ENCODE data around the gene TCF3. TPM values are rescaled to one million over a fixed set of nuclear protein-coding genes. Genes with fewer than 3 reads are reported as not detected.
"Not testable (repeated sequence)": the region's sequence is repeated elsewhere in the genome, so short reads cannot be mapped to it uniquely, and the experiment has no call there.

Gene TCF3
- total RNA-seq, 1 experiment from 2014 or later = 91.5 TPM

DNA sequence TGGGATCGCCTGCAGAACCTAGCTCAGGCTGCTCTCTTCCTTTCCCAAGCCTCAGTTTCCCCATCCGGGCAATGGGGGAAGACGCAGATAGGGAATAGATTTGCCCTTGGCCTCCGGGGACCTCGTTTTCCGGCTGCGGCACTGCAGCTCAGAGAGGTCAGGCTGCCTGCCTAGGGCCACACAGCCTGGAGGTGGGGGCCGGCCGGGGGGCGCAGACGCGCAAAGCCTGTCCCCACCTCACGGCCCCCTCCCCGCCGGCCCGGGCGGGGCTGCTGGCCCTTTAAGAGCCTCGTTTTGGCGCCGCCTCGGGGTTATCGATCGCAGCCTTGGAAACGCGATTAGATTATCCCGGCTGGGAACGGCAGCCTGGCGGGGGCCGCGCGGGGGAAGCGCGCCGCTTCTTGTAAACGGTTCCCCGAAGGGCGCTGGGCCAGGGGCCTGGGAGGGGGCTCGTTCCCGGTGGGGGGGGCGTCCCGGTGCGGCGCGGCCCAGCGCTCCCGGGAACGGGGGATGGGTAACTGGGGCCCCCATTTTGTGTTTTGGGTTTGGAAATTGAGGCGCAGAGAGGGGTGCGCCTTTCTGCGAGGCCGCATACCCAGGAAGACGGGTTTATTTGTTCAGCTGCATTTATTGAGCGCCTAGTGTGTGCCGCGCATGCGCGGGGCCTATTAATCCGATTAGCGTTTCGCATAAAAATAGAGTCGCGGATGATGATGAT is 23.4 kb upstream of the TCF3 start:
- Histone ChIP-seq H3K9me3 (ENCODE audit: low read length) (no peaks in the 10 kb centered on the region), H3K27me3 (ENCODE audit: low read length) (no peaks in the 10 kb centered on the region), H3K4me3 (ENCODE audit: low read length) (no peak overlapping the region), H3K36me3 (ENCODE audit: insufficient read depth, low read length) (no peaks in the 10 kb centered on the region), H3K79me2 (ENCODE audit: low read length) (no peaks in the 10 kb centered on the region), H2AFZ (ENCODE audit: low read length) (no peak overlapping the region), H4K20me1 (ENCODE audit: insufficient read depth, low read depth, low read length) (no peaks in the 10 kb centered on the region), H3K4me1 (ENCODE audit: low read length) (peaks cover 15% of the 10 kb centered on the region), H3K9ac (ENCODE audit: low read length) (no peak overlapping the region), H3K4me2 (ENCODE audit: low read depth, low read length, poor library complexity, severe bottlenecking) (no peak overlapping the region), H3K9me2 (replicated peaks; ENCODE audit: insufficient read depth, low read length) (no peaks in the 10 kb centered on the region), H3K27ac (ENCODE audit: low read length) (no peak overlapping the region)
- no peak for DNase-seq

DNA sequence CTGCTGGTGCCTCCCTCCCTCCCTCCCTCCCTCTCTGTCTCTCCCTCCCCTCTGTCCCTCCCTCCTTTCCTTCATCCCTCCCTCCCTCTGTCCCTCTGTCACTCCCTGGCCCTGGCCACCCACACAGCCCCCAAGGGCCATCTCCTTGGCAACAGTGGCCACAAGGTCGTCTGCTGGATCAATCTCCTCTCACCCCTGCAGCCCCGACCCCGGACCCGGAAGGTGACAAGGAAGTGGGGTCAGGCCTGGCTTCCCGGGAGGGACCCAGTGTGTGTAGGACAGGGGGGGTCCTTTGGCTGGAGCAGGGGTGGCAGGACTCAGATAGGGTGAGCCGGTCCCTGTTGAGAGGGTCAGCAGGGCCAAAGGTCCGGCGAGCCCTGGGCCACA is 21.9 kb upstream of the TCF3 start:
- Histone ChIP-seq H3K27me3 (ENCODE audit: low read length) (no peaks in the 10 kb centered on the region), H3K9me2 (replicated peaks; ENCODE audit: insufficient read depth, low read length) (no peaks in the 10 kb centered on the region), H3K79me2 (ENCODE audit: low read length) (no peaks in the 10 kb centered on the region), H3K4me1 (ENCODE audit: low read length) (peaks cover 23% of the 10 kb centered on the region), H4K20me1 (ENCODE audit: insufficient read depth, low read depth, low read length) (no peaks in the 10 kb centered on the region), H2AFZ (ENCODE audit: low read length) (no peak overlapping the region), H3K4me3 (ENCODE audit: low read length) (no peak overlapping the region), H3K36me3 (ENCODE audit: insufficient read depth, low read length) (no peaks in the 10 kb centered on the region), H3K27ac (ENCODE audit: low read length) (no peak overlapping the region), H3K4me2 (ENCODE audit: low read depth, low read length, poor library complexity, severe bottlenecking) (no peak overlapping the region), H3K9ac (ENCODE audit: low read length) (no peak overlapping the region), H3K9me3 (ENCODE audit: low read length) (no peaks in the 10 kb centered on the region)
- no peak for DNase-seq

DNA sequence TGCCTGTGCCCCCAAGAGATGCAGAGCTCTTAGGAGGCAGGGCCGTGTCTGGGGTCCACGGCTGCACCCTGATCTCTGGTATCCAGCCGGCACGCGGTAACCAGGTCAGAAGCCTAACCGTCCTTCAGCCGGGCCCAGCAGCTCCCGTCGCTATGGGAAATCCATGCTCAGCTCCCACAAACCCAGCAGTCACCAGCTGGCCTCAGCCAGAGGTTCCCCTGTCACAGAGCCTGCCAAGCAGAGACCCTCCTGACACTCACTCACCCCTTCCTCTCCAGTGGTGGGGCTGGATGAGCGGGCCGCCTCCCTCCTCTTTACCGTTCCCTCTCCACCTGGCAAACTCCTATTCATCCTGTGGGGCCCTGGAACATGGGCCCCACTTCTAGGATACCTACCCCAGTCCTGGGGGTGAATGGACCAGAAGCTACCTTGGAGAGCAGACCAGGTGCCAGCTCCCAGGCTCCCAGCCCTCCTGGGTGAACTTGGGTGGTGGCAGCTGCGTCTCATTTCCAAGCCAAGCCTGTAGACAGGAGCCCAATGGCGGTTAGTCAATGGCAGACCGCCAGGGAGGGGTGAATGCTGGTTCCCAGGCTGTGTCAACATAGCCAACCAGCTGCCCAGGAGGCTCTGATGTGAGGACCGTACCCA is 21.4 kb upstream of the TCF3 start:
- Histone ChIP-seq H3K27ac (ENCODE audit: low read length) (no peak overlapping the region), H3K9me3 (ENCODE audit: low read length) (no peaks in the 10 kb centered on the region), H3K4me2 (ENCODE audit: low read depth, low read length, poor library complexity, severe bottlenecking) (no peak overlapping the region), H3K79me2 (ENCODE audit: low read length) (no peaks in the 10 kb centered on the region), H4K20me1 (ENCODE audit: insufficient read depth, low read depth, low read length) (no peaks in the 10 kb centered on the region), H3K9ac (ENCODE audit: low read length) (no peak overlapping the region), H3K4me1 (ENCODE audit: low read length) (peaks cover 28% of the 10 kb centered on the region), H3K27me3 (ENCODE audit: low read length) (no peaks in the 10 kb centered on the region), H2AFZ (ENCODE audit: low read length) (no peak overlapping the region), H3K4me3 (ENCODE audit: low read length) (no peak overlapping the region), H3K36me3 (ENCODE audit: insufficient read depth, low read length) (no peaks in the 10 kb centered on the region), H3K9me2 (replicated peaks; ENCODE audit: insufficient read depth, low read length) (no peaks in the 10 kb centered on the region)
- DNase-seq = peak; percentile 58

GRCh38 chr19:1672769-1673644 is 20.6 kb upstream of the TCF3 start:
- H3K4me1 ChIP-seq (ENCODE audit: low read length) = peaks cover 36% of the 10 kb centered on the region
- no peaks in the 10 kb centered on the region for H3K9me2 ChIP-seq (replicated peaks; ENCODE audit: insufficient read depth, low read length)
- DNase-seq = no peak
- no peak overlapping the region for H2AFZ ChIP-seq (ENCODE audit: low read length)
- no peak overlapping the region for H3K4me3 ChIP-seq (ENCODE audit: low read length)
- H3K79me2 ChIP-seq (ENCODE audit: low read length) = no peaks in the 10 kb centered on the region
- no peak overlapping the region for H3K4me2 ChIP-seq (ENCODE audit: low read depth, low read length, poor library complexity, severe bottlenecking)
- H3K9me3 ChIP-seq (ENCODE audit: low read length) = no peaks in the 10 kb centered on the region
- no peaks in the 10 kb centered on the region for H4K20me1 ChIP-seq (ENCODE audit: insufficient read depth, low read depth, low read length)
- no peak overlapping the region for H3K9ac ChIP-seq (ENCODE audit: low read length)
- no peaks in the 10 kb centered on the region for H3K27me3 ChIP-seq (ENCODE audit: low read length)
- H3K36me3 ChIP-seq (ENCODE audit: insufficient read depth, low read length) = no peaks in the 10 kb centered on the region
- H3K27ac ChIP-seq (ENCODE audit: low read length) = no peak overlapping the region

GRCh38 chr19:1672038-1672768 is 19.8 kb upstream of the TCF3 start:
- Histone ChIP-seq H3K9me3 (ENCODE audit: low read length) (no peaks in the 10 kb centered on the region), H3K27ac (ENCODE audit: low read length) (no peak overlapping the region), H3K36me3 (ENCODE audit: insufficient read depth, low read length) (no peaks in the 10 kb centered on the region), H3K9ac (ENCODE audit: low read length) (peak overlapping the region; percentile 70), H3K4me3 (ENCODE audit: low read length) (peak overlapping the region; percentile 62; the same call in 1 of the 2 replicates), H3K4me2 (ENCODE audit: low read depth, low read length, poor library complexity, severe bottlenecking) (peak overlapping the region; percentile 75), H3K79me2 (ENCODE audit: low read length) (no peaks in the 10 kb centered on the region), H4K20me1 (ENCODE audit: insufficient read depth, low read depth, low read length) (no peaks in the 10 kb centered on the region), H3K9me2 (replicated peaks; ENCODE audit: insufficient read depth, low read length) (no peaks in the 10 kb centered on the region), H3K4me1 (ENCODE audit: low read length) (peaks cover 44% of the 10 kb centered on the region), H3K27me3 (ENCODE audit: low read length) (no peaks in the 10 kb centered on the region), H2AFZ (ENCODE audit: low read length) (peak overlapping the region; percentile 92; the same call in 1 of the 2 replicates)
- DNase-seq = peak; percentile 86

GRCh38 chr19:1671716-1672037 is 19.3 kb upstream of the TCF3 start:
- Histone ChIP-seq H3K4me1 (ENCODE audit: low read length) (peaks cover 44% of the 10 kb centered on the region), H3K9me2 (replicated peaks; ENCODE audit: insufficient read depth, low read length) (no peaks in the 10 kb centered on the region), H3K9me3 (ENCODE audit: low read length) (no peaks in the 10 kb centered on the region), H3K4me2 (ENCODE audit: low read depth, low read length, poor library complexity, severe bottlenecking) (peak overlapping the region; percentile 75), H3K79me2 (ENCODE audit: low read length) (no peaks in the 10 kb centered on the region), H2AFZ (ENCODE audit: low read length) (peak overlapping the region; percentile 92; the same call in 1 of the 2 replicates), H4K20me1 (ENCODE audit: insufficient read depth, low read depth, low read length) (no peaks in the 10 kb centered on the region), H3K27ac (ENCODE audit: low read length) (no peak overlapping the region), H3K4me3 (ENCODE audit: low read length) (peak overlapping the region; percentile 62; the same call in 1 of the 2 replicates), H3K36me3 (ENCODE audit: insufficient read depth, low read length) (no peaks in the 10 kb centered on the region), H3K27me3 (ENCODE audit: low read length) (no peaks in the 10 kb centered on the region), H3K9ac (ENCODE audit: low read length) (peak overlapping the region; percentile 70)
- DNase-seq = no peak

- H3K79me2 ChIP-seq (ENCODE audit: low read length); H3K9ac ChIP-seq (ENCODE audit: low read length); H3K27me3 ChIP-seq (ENCODE audit: low read length); H3K9me3 ChIP-seq (ENCODE audit: low read length); H3K9me2 ChIP-seq (replicated peaks; ENCODE audit: insufficient read depth, low read length); H4K20me1 ChIP-seq (ENCODE audit: insufficient read depth, low read depth, low read length); H3K27ac ChIP-seq (ENCODE audit: low read length); H3K4me2 ChIP-seq (ENCODE audit: low read depth, low read length, poor library complexity, severe bottlenecking); H3K36me3 ChIP-seq (ENCODE audit: insufficient read depth, low read length); H3K4me3 ChIP-seq (ENCODE audit: low read length); DNase-seq; H2AFZ ChIP-seq (ENCODE audit: low read length): not testable (repeated sequence)
- peaks cover 44% of the 10 kb centered on the region for H3K4me1 ChIP-seq (ENCODE audit: low read length)
These were observed 18.3 kb upstream of the TCF3 start for GRCh38 chr19:1670747-1671146.

Data from Karpas-422 (cell line).